Spleen (tissue), 11 donors: ENCODE data around the gene NRM. TPM values are rescaled to one million over a fixed set of nuclear protein-coding genes. Genes with fewer than 3 reads are reported as not detected.

Source experiments
- DNase-seq: peaks from one replicate; pipeline ENCODE4 v3.0.0-alpha.2; 2020
- H3K27ac ChIP-seq, 8 donors: fragments of 200-600 bp; sonication (generic) in 7 of 8; 1 replicate in 4 of 8; 2 replicates in 4 of 8; pipeline versions ENCODE4 v1.5.0 to v1.8.0; 2016 to 2021; ENCODE audit warnings: inconsistent platforms in 4 of 8, mild to moderate bottlenecking in 4 of 8, moderate library complexity in 1 of 8
- H3K27me3 ChIP-seq, 7 donors: fragments of 200-600 bp; sonication (generic) in 6 of 7; replicated peaks in 1 of 7; 1 replicate in 4 of 7; 2 replicates in 3 of 7; pipeline versions ENCODE4 v1.5.0 to v1.8.0; 2016 to 2021; ENCODE audit warnings: inconsistent platforms in 3 of 7, mild to moderate bottlenecking in 1 of 7
- H3K36me3 ChIP-seq, 6 donors: fragments of 200-600 bp; sonication (generic) in 5 of 6; 1 replicate in 4 of 6; 2 replicates in 2 of 6; pipeline versions ENCODE4 v1.5.0 to v1.8.0; 2016 to 2021; ENCODE audit warnings: inconsistent platforms in 2 of 6
- H3K4me1 ChIP-seq, 6 donors: fragments of 200-600 bp; sonication (generic) in 5 of 6; 1 replicate in 3 of 6; 2 replicates in 3 of 6; pipeline versions ENCODE4 v1.5.0 to v1.8.0; 2016 to 2021; ENCODE audit warnings: inconsistent platforms in 3 of 6
- H3K4me3 ChIP-seq, 8 donors: fragments of 200-600 bp; sonication (generic) in 7 of 8; 1 replicate in 4 of 8; 2 replicates in 4 of 8; pipeline versions ENCODE4 v1.5.0 to v1.8.0; 2016 to 2021; ENCODE audit warnings: inconsistent platforms in 4 of 8, mild to moderate bottlenecking in 4 of 8, moderate library complexity in 2 of 8
- H3K9me3 ChIP-seq, 8 donors: fragments of 200-600 bp; sonication (generic) in 7 of 8; 1 replicate in 4 of 8; 2 replicates in 4 of 8; pipeline versions ENCODE4 v1.5.0 to v1.8.0; 2016 to 2021; ENCODE audit warnings: inconsistent platforms in 4 of 8
- POLR2A ChIP-seq, 3 donors: fragments of 450-650 bp; IDR thresholded peaks; one replicate each; pipeline ENCODE4 v1.5.1; 2017; ENCODE audit warnings: antibody characterized with exemption in 3 of 3, mild to moderate bottlenecking in 1 of 3
- POLR2AphosphoS5 ChIP-seq, 3 donors: sonication (generic); formaldehyde crosslinking; IDR thresholded peaks; one replicate each; pipeline ENCODE4 v1.5.1; 2017; ENCODE audit warnings: antibody characterized with exemption in 3 of 3
- WGBS, 5 donors: extraction: QIAGEN DNeasy Blood & Tissue Kit in 3 of 5; methylation state at CpG; one replicate each; pipeline versions ENCODE4 v1.1.5 to v1.1.7; 2013 to 2018; 5-methylcytosine and 5-hydroxymethylcytosine counted together
- intact Hi-C: fragments of 100-400 bp; cut with DNase I; formaldehyde crosslinking; loops from one replicate; pipeline ENCODE4 v1.15.0; 2023; ENCODE audit warnings: low total_unique reads
- polyA plus RNA-seq, 3 donors: library from polyadenylated mRNA; stranded (reverse); fragments of 200-250 nt; gene quantifications; one replicate each; pipeline ENCODE4 v1.2.1, GENCODE V29; 2013
- total RNA-seq, 7 donors: library from RNA; depleted of rRNA in 3 of 7; stranded (reverse); fragments of >200 nt in 3 of 7; fragmentation: NEBNext Ultra II Directional in 4 of 7; extraction: Animal tissue kit (Norgen Biotek cat#: 25700) in 4 of 7; gene quantifications; one replicate each; pipeline versions ENCODE4 v1.1.0 to v1.2.1, GENCODE V29; 2016 to 2021
- TF ChIP-seq, protein P1 (sequence below), 11 experiments: fragments of 200-600 bp in 7 of 11; fragments of 450-650 bp in 4 of 11; sonication (generic) in 4 of 11; IDR thresholded peaks in 8 of 11; conservative IDR thresholded peaks in 3 of 11; 1 replicate in 7 of 11; 2 replicates in 4 of 11; pipeline versions ENCODE4 v1.4.0 to v1.8.0; 2016 to 2021; ENCODE audit warnings: antibody characterized with exemption in 11 of 11, inconsistent platforms in 4 of 11, mild to moderate bottlenecking in 1 of 11
- donor health status: healthy with polysubstance abuse.
- donor health status: DM: no; HTN: no; CAD: no; lungs with moderate emphysema.
- donor health status: DM: no; HTN: no; CAD: no.
- donor health status: Bipolar disorder and iron deficiency.
- donor health status: healthy.
- donor health status: DM: no; HTN: no; CAD: no.
- donor health status: DM: yes; HTN: yes; CAD: no.

The NRM gene
- total and polyA plus RNA-seq, 10 donors: 9.8 to 19.6 (median 12.2) TPM

DNA sequence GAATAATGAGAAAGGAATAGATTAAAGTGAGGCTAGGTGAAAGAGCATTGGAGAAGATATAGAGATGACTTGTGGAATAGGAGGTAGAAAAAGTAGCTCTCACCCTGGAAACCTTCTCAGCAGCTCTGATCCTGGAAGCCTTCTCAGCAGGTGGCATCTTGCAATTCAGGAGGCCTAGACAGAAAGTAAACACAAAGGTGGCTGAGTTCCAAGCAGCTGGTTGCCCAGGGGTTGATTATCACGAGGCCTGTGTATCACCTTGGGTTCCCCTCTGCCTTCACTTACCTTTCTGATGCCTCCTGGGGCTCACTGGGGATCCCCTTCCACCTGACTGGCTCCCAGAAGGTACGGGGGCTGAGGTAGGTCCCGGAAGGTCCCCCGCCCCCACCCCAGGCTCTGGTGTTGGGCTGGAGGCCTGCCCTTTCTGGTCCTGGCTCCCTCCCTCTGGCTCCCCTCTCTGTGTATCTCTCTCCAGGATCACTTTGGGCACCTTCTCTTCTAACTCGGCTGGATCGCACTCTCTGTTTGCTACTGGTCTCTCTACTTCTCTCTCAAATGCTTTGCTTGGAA, 16.6 kb upstream of the NRM start:
- Histone ChIP-seq H3K9me3 (no peaks in the 10 kb centered on the region), H3K4me1 (peaks cover 0 to 19% (median 0%) of the 10 kb centered on the region in 6 donors), H3K36me3 (peaks cover 0 to 99% (median 55%) of the 10 kb centered on the region in 6 donors), H3K27ac (no peak overlapping the region), H3K4me3 (no peak overlapping the region), H3K27me3 (no peaks in the 10 kb centered on the region)
- WGBS, 5 donors: 85 to 93% (median 90%) methylated on average over 6 of the region's 6 CpGs
- peak; percentile 37 for DNase-seq
- no peak for TF ChIP-seq POLR2AphosphoS5 (IDR thresholded peaks at IDR 0.05)
- TF ChIP-seq, protein P1, sequence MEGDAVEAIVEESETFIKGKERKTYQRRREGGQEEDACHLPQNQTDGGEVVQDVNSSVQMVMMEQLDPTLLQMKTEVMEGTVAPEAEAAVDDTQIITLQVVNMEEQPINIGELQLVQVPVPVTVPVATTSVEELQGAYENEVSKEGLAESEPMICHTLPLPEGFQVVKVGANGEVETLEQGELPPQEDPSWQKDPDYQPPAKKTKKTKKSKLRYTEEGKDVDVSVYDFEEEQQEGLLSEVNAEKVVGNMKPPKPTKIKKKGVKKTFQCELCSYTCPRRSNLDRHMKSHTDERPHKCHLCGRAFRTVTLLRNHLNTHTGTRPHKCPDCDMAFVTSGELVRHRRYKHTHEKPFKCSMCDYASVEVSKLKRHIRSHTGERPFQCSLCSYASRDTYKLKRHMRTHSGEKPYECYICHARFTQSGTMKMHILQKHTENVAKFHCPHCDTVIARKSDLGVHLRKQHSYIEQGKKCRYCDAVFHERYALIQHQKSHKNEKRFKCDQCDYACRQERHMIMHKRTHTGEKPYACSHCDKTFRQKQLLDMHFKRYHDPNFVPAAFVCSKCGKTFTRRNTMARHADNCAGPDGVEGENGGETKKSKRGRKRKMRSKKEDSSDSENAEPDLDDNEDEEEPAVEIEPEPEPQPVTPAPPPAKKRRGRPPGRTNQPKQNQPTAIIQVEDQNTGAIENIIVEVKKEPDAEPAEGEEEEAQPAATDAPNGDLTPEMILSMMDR (IDR thresholded peaks at IDR 0.05 in 8 of 11, conservative IDR thresholded peaks at IDR 0.05 in 3 of 11): no peak
- TF ChIP-seq POLR2A (IDR thresholded peaks at IDR 0.05): no peak
- intact Hi-C loops: no loop called here

DNA sequence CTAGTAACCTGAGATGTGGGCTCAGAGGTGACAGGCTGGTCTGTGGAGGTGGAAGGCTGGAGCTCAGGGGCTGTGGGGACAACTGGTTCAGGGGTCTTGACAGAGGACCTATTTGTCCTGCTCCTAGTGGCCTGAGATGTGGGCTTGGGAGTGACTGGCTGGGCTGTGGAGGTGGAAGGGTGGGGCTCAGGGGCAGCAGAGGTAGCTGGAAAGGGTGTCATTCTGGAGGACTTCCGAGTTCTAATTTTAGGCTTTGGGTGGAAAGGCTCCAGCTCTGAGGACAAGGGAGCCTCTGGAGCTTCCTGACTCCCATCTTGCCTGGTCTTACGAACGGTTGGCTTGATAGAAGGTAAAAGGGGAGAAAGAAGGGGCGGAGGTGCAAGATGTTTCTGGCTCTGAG, 14.8 kb upstream of the NRM start:
- Histone ChIP-seq H3K9me3 (no peaks in the 10 kb centered on the region), H3K27ac (no peak overlapping the region), H3K36me3 (peaks cover 0 to 98% (median 45%) of the 10 kb centered on the region in 6 donors), H3K4me1 (peaks cover 0 to 10% (median 0%) of the 10 kb centered on the region in 6 donors), H3K27me3 (no peaks in the 10 kb centered on the region), H3K4me3 (no peak overlapping the region)
- TF ChIP-seq, protein P1 (IDR thresholded peaks at IDR 0.05 in 8 of 11, conservative IDR thresholded peaks at IDR 0.05 in 3 of 11): no peak
- TF ChIP-seq POLR2A (IDR thresholded peaks at IDR 0.05) (no peak), POLR2AphosphoS5 (IDR thresholded peaks at IDR 0.05) (no peak)
- 92 to 97% (median 97%) methylated on average over 4 of the region's 4 CpGs for WGBS, 5 donors
- DNase-seq: peak; percentile 22
- intact Hi-C loops: no loop called here

DNA sequence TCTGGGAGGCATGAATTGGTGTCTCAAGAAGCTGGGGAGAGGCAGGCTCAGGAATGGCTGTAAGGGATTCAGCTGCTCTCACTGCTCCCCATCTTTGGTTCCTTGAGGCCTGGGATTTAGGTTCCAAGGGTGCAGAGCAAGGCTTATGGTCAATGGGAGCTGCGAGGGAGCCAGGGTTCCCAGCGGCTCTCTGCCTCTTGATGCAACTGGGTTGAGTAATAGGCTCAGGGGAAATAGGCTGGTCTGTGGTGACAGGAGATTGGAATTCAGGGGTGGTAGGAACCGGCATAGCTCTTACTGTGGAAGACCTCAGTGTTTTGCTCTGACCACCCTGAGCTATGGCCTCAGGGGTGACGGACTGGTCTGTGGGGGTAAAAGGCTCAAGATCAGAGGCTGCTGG, 13.0 kb upstream of the NRM start:
- intact Hi-C loops: no loop called here
- peak; percentile 51 for DNase-seq
- Histone ChIP-seq H3K36me3 (peaks cover 0 to 98% (median 33%) of the 10 kb centered on the region in 6 donors), H3K9me3 (no peaks in the 10 kb centered on the region), H3K27me3 (no peaks in the 10 kb centered on the region), H3K4me1 (peaks cover 0 to 15% (median 2%) of the 10 kb centered on the region in 6 donors), H3K4me3 (no peak overlapping the region), H3K27ac (no peak overlapping the region)
- TF ChIP-seq POLR2AphosphoS5 (IDR thresholded peaks at IDR 0.05) (no peak), POLR2A (IDR thresholded peaks at IDR 0.05) (no peak)
- TF ChIP-seq, protein P1 (IDR thresholded peaks at IDR 0.05 in 8 of 11, conservative IDR thresholded peaks at IDR 0.05 in 3 of 11): no peak
- 62 to 97% (median 73%) methylated on average over 4 of the region's 4 CpGs for WGBS, 5 donors

DNA sequence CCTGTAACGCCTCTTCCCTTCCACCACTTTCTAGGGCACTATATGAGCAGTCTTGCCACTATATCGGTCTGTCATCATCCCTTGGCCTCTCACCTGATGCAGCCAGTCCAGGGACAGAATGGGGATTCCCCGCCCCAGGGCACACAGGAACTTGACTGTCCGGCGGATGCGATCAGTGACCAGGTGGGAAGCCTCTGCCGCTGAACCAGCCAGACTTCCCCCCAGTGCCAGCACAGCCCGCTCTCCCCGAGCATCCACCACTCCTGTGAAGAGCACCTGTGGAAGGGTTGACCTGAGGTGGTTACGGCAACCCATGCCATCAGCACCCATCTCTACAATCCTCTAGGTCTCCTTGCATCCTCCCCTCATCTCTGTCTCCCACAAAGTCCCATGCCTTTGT, 12.2 kb upstream of the NRM start:
- intact Hi-C loops: no loop called here
- Histone ChIP-seq H3K27me3 (no peaks in the 10 kb centered on the region), H3K27ac (no peak overlapping the region), H3K36me3 (peaks cover 0 to 89% (median 31%) of the 10 kb centered on the region in 6 donors), H3K4me3 (no peak overlapping the region), H3K9me3 (no peaks in the 10 kb centered on the region), H3K4me1 (peaks cover 0 to 15% (median 2%) of the 10 kb centered on the region in 6 donors)
- 92 to 98% (median 95%) methylated on average over 10 of the region's 10 CpGs for WGBS, 5 donors
- TF ChIP-seq POLR2AphosphoS5 (IDR thresholded peaks at IDR 0.05) (peak in 1 of 3 donors; percentile 54), POLR2A (IDR thresholded peaks at IDR 0.05) (no peak)
- TF ChIP-seq, protein P1 (IDR thresholded peaks at IDR 0.05 in 8 of 11, conservative IDR thresholded peaks at IDR 0.05 in 3 of 11): no peak
- DNase-seq: peak; percentile 55
